DOHH2 (cell line): ENCODE data around the gene PQBP1.

Source experiments
- EZH2phosphoT487 ChIP-seq: fragments of 200-600 bp; sonication (generic); IDR thresholded peaks from 2 replicates; pipeline ENCODE4 v1.6.1; 2017; ENCODE audit warnings: borderline replicate concordance, mild to moderate bottlenecking, antibody characterized with exemption, low read length, moderate library complexity, mixed read lengths
- TF ChIP-seq, protein P1 (sequence below): fragments of 200-600 bp; sonication (generic); IDR thresholded peaks from one replicate; pipeline ENCODE4 v1.5.1; 2014; ENCODE audit warnings: antibody characterized with exemption, mild to moderate bottlenecking, low read depth, low read length; ENCODE audit not compliant: poor library complexity, severe bottlenecking

DNA sequence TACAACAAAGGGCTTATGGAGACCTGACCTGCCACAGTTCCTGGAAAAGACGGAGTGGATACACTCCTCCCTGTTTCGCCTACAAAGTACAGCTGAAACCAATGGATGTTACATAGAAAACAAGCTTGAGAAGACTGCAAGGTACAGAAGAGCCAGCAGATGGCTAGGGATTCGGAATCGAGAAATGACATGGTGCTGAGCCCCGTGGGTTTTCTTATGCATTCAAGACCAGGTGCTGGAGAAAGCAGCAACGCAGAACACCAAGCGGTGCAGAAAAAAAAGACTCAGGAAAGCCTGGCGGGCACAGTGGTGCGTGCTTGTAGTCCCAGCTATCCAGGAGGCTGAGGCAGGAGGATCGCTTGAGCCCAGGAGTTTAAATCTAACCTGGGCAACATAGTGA lies 14.0 kb upstream of the PQBP1 start:
- TF ChIP-seq, protein P1, sequence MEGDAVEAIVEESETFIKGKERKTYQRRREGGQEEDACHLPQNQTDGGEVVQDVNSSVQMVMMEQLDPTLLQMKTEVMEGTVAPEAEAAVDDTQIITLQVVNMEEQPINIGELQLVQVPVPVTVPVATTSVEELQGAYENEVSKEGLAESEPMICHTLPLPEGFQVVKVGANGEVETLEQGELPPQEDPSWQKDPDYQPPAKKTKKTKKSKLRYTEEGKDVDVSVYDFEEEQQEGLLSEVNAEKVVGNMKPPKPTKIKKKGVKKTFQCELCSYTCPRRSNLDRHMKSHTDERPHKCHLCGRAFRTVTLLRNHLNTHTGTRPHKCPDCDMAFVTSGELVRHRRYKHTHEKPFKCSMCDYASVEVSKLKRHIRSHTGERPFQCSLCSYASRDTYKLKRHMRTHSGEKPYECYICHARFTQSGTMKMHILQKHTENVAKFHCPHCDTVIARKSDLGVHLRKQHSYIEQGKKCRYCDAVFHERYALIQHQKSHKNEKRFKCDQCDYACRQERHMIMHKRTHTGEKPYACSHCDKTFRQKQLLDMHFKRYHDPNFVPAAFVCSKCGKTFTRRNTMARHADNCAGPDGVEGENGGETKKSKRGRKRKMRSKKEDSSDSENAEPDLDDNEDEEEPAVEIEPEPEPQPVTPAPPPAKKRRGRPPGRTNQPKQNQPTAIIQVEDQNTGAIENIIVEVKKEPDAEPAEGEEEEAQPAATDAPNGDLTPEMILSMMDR, result no peak
- no peak for TF ChIP-seq EZH2phosphoT487
